Middle frontal gyrus (tissue), 1 donor: Measurements from ENCODE around the gene PPA1.
"Not testable (repeated sequence)": the region's sequence is repeated elsewhere in the genome, so short reads cannot be mapped to it uniquely, and the experiment has no call there.

ENCODE experiments used
- DNase-seq: peaks from one replicate; pipeline ENCODE4 v3.0.0-alpha.2; 2015; ENCODE audit warnings: low spot score; ENCODE audit errors: extremely low spot score

The PPA1 gene

DNA sequence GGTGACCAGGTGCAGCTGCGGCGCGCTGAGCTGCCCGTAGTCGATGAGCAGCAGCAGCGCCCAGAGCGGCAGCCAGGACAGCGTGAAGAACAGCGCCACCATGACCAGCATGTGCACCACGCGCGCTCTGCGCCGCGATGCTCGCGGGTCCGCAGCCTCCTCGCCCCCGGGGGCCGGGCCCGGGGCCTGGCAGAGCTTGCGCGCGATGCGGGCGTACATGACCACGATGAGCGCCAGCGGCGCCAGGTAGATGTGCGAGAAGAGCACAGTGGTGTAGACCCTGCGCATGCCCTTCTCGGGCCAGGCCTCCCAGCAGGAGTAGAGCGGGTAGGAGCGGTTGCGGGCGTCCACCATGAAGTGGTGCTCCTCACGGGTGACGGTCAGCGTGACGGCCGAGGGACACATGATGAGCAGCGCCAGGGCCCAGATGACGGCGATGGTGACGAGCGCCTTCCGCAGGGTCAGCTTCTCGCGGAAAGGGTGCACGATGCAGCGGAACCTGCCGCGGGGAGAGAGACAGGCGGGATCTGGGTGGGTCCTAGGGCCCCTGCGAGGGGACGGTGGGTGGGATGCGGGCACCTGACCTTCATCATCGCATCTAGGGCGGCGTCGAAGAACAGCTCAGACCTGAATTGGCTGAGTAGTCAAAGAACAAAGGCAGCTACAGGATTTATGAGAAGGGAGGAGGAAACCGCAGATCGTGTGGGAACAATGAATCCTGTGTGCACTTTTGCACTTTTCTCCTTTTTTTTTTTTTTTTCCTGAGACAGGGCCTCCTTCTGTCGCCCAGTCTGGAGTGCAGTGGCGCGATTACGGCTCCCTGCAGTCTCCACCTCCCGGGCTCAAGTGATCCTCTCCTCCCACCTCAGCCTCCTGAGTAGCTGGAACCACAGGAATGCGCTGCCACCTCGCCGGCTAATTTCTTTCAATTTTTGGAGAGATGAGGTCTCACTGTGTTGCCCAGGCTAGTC is 22.4 kb upstream of the PPA1 start:
- DNase-seq, result no peak

DNA sequence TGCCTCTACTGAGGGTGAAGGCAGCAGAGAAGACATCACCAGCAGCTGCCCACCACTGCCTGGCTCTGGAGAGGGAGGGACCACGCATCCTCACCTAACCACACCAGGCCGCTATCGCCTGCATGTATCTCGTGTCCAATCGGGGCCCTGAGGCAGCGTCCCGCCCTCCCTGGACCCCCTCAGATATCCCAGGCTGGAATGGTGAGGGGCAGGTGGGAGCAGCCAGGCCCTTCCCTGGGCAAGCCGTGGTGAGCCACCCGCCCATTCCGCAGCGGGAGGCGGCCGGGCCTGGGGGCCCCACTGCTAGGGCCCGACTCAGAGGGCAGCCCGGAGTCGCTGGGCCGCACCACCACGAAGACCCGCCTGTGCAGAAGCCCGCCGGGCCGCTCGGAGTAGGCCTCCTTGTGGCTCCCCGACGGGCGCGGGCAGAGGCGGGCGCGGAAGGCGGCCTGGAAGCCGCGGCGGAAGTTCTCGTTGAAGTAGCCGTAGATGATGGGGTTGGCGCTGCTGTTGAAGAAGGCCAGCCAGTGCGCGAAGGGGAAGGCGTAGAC is 21.6 kb upstream of the PPA1 start:
- no peak for DNase-seq

DNA sequence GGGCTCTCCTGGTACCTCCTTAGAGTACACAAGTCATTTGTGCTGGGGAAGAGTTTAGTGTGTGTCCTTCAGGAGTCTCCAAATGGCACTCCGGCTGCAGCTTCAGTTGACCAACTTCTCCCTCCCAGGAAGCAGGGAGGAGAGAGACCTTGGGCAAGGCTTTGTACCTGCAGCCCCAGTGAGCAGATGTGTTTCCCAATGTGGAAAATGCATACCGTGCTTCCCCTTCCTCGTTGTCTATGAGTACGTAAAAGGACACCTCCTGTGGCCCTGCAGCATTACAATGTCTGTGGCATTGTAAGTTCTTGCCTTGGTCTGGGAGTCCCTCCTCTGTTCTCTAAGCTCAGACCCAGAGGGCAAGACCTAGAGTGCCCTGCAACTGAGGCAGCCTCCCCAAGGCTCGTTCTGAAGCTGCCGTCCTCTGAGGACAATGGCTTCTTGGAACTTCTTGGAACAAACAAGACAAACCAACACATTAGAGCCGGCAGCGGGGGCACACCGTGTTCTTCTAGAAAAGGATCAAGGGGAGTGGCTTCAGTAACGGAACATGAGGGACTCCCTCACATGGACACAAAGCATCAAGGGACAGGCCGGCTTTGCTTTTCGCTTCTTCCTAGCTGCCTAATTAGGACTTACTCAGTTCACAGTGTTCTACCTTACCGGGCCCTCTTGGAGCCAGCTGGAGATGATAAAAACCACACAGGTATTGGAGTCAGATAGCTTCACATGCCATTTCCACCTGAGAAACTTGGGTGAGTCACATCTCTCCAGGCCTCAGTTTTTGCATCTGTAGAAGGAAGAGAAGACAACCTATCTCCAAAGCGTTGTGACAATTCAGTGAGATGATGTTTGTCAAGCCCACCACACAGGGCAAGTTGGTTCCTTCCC is 20.9 kb upstream of the PPA1 start:
- no peak for DNase-seq

DNA sequence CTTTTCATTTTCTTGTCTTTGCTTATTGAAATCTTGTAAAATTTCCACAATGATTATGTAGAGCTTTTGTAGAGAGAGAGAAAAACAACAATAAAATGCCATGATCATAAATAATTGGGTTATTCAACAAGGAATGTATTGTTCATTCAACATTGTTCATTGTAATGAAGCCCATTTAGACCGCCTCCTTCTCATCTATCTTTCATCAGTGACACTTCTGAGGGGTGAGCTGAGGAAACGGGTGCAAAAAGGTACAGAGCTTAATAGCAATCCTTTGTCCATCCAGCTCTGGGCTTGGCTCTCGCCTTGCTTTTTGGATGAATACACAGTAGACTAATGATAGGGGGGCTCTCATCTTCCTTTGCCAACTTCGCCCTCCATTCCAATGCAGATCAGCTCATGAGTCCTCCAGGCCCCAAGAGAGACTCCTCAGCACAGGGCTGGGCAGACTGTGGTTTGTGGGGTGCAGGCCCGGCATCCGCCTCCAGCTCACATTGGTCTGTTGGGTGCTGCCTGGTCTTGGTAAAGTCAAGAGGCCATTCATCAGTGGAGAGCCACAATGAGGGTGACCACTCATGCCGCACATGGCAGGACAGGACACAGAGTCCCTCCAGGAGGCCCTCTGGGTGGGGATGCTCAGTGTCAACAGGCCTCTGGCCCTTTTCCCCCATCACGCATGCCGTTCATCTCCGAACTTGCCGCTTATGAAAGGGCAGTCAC is 17.9 kb upstream of the PPA1 start:
- DNase-seq, result no peak

DNA sequence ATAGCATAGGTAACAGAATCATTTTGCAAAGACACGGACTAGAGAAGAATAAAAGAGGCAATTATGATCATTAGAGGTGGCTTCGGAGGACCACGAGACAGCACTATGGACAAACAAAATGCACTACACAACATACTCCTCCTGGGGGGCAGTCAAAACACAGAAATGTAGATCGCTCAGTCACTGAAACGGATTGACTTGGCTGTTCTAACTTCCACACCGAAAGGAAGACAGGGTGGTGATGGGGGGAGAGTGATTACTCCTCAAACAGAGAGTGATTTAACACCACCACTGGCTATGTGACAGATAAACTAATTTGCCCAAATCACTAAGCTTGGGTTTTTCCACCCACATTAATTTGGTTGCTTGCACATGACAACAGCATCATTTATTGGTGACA is 14.1 kb upstream of the PPA1 start:
- DNase-seq, result no peak

DNA sequence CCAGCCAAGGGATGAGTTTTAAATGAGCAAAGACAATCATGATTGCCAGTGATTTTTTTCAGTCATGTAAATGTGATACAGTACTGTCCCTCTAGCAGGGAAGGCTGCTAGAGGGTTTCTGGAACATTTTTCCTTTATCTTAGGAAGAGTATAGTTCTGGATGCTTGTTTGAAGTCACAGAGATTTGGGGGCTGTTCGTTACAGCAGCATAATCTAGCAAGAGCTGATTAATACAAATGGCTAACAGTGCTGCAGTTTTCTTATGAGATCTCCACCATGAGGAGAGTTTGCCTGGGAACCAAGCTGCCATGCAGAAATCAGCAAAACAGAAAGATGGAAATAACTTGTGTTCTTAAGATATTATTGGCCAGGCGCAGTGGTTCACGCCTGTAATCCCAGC is 7.9 kb upstream of the PPA1 start:
- no peak for DNase-seq

DNA sequence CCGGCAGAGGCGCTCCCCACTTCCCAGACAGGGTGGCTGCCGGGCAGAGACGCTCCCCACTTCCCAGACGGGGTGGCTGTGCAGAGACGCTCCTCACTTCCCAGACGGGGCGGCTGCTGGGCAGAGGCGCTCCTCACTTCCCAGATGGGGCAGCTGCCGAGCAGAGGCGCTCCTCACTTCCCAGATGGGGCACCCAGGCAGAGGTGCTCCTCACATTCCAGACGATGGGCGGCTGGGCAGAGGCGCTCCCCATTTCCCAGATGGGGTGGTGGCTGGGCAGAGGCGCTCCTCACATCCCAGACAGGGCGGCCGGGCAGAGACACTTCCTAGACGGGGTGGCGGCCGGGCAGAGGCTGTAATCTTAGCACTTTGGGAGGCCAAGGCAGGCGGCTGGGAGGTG is 6.8 kb upstream of the PPA1 start:
- not testable (repeated sequence) for DNase-seq

DNA sequence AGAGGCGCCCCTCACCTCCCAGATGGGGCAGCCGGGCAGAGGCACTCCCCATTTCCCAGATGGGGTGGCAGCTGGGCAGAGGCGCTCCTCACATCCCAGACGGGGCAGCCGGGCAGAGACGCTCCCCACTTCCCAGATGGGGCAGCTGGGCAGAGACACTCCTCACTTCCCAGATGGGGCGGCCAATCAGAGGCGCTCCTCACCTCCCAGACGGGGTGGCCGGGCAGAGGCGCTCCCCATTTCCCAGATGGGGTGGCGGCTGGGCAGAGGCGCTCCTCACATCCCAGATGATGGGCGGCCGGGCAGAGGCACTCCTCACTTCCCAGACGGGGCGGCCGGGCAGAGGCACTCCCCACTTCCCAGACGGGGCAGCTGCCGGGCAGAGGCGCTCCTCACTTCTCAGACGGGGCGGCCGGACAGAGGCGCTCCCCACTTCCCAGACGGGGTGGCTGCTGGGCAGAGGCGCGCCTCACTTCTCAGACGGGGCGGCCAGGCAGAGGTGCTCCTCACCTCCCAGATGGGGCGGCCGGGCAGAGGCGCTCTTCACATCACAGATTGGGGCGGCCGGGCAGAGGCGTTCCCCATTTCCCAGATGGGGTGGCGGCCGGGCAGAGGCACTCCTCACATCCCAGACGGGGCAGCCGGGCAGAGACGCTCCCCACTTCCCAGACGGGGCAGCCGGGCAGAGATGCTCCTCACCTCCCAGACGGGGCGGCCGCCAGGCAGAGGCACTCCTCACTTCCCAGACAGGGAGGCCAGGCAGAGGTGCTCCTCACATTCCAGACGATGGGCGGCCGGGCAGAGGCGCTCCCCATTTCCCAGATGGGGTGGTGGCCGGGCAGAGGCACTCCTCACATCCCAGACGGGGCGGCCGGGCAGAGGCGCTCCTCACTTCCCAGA is 6.1 kb upstream of the PPA1 start:
- not testable (repeated sequence) for DNase-seq

DNA sequence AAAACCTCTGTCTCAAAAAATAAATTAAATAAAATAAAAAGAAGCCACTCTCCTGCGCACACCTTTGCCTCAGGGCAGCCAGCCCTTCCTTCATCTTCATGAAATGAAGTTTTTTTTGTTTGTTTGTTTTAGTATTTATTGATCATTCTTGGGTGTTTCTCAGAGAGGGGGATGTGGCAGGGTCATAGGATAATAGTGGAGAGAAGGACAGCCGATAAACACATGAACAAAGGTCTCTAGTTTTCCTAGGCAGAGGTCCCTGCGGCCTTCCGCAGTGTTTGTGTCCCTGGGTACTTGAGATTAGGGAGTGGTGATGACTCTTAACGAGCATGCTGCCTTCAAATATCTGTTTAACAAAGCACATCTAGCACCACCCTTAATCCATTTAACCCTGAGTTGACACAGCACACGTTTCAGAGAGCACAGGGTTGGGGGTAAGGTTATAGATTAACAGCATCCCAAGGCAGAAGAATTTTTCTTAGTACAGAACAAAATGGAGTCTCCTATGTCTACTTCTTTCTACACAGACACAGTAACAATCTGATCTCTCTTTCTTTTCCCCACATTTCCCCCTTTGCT is 4.8 kb upstream of the PPA1 start:
- not testable (repeated sequence) for DNase-seq

DNA sequence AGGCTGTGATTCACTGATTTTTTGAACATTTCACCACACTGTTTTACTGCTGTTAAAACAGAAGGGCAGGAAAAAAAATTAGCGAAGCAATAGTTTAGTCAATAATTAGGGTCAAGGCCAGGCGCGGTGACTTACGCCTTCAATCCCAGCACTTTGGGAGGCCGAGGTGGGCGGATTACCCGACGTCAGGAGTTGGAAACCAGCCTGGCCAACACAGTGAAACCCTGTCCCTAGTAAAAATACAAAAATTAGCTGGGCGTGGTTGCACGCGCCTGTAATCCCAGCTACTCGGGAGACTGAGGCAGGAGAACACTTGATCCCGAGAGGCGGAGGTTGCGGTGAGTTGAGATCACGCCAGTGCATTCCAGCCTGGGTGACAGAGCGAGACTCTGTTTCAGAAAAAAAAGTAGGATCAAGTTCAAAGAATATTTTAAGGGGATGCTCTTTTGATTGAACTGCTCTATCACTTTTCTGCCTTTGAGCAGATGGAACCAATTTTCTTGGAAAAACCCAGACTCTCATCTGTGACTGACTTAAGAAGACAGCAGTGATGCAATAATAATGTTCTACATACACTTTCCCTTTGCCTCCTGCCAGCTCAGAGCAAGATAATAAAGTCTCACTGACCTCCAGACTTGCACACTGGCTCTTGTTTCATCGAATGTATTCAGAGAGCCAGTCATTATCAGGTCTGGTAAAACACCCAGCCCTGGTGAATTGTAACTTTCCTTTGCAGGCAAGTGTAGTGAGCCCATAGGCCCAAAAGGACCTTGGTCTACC is 1.6 kb upstream of the PPA1 start:
- no peak for DNase-seq

DNA sequence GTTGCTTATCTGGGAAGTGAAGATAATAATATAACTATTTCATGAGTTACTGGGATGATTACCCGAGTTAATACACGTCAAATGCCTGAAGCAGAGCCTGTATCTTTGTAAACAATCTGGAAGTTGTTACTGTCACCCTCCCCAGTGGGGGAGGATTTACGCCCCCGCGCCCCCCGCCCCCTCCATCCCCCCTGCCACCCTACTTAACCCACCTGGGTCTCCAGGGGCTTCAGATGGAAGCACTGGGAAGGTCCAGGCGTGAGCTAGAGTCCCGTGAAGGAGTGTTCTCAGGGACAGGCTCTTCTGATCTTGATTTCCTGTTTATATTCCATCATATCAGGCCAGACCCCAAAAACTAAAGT is 691 bp upstream of the PPA1 start:
- no peak for DNase-seq

DNA sequence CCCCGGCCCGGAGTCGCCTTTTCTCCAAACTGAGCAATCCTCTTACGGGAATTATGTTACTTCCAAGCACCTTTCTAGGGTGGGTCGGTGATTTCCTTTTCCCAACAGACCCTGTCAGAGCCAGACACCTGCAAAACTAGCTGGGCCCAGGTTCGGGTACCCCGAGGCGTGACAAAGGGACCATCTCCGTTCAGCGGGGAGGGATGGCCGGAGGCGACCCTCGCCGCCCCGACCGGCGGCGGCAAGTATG is 445 bp downstream of the PPA1 start:
- DNase-seq, result no peak

DNA sequence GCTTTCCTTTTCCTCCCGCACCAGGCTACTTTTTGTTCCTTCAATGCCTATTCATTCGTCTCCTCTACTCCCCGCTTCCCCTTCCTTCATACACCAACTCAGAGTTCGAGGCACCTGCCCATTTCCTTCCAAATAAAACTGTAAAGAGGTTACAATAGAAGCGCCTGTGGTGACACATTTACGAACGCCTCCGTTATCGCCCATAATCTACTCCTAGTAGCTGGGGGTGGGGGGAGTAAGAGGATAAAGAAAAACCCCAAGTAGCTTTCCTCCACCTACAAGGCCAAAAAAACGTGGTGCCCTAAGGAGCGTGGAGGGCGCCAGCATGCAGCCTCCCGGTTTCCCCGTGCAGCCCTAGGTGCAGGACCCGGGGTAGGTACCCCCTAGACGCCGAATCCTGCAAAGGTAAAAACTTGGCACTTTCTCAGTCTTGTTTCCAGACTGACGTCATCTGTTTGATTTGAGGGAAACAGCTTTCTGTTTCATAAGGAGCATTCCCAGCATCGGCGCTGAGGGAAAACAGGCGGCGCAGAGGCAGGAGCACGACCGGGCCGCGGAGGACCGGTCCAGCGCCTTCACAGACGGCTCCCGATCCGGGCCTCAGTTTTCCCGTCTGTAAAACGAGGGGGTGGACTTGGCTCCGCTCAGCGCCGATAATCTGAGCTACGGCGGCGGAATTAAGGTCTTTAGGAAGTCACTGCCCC is 922 bp downstream of the PPA1 start:
- DNase-seq, result no peak

DNA sequence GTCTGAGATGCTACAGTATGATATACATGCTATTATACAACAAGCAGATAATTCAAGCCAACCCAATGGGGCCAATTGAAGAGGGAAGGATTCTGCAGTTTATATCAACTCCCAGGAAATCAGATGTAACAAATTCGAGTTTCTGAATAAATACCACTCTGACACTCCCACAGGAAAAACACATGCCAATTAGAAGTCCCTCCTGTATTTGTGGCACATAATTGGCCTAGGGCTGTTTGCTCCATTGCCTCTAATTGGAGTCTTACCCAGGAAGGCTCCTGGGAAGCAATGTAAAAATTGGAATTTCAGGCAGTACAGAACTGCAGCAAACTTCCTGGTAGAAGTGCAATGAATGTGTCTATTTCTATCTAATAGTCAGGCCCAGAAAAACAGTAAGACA is 4.7 kb downstream of the PPA1 start:
- no peak for DNase-seq

DNA sequence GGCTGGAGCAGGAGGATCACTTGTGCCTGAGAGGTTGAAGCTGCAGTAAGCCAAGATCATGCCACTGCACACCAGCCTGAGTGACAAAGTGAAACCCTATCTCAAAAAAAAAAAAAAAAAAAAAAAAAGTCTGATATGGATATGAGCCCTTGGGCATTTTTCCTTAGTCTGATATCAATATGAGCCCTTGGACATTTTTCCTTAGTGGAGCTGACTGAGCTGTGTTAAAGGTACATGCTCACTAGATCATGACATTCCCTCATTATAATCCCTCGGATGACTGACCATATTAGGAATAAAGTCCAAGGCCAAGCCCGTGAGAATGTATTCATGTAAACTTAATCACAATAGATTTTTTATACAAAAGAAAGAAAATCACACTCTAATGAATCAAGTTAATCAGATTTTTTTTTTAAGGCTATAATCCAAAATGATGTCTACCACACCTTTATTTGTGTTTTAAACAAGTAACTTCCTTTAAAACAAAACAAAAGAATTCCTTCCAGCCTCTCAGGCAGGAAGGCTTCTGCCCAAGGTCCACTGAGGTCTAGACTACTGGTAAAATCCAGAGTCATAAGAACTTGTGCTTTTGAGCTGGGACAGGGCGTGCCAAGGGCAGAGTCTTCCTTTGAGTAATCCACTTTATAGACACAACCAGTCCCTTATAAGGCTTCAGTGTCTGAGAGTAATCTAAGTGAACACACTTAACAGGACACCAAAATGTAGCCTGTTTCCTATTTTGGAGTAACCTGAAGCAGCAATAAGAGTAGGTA is 5.5 kb downstream of the PPA1 start:
- no peak for DNase-seq

DNA sequence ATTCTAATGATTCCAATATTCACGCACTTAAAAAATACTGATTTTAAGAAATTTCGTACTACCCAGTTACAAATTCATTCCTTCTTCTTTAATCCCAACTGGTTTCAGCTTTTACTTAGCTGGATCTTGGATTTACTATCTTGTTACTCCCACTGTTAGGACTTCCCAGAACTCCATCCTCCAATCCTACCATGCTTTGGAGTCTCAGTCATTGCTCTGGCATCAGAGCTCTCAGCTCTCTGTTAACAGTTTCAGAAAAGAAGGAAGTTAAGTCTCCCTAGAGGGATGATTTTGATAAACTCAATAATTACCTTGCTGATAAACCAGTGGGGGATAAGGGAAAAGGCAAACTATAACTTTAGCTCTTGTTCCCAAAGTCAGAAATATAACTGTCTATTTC is 9.5 kb downstream of the PPA1 start:
- no peak for DNase-seq

DNA sequence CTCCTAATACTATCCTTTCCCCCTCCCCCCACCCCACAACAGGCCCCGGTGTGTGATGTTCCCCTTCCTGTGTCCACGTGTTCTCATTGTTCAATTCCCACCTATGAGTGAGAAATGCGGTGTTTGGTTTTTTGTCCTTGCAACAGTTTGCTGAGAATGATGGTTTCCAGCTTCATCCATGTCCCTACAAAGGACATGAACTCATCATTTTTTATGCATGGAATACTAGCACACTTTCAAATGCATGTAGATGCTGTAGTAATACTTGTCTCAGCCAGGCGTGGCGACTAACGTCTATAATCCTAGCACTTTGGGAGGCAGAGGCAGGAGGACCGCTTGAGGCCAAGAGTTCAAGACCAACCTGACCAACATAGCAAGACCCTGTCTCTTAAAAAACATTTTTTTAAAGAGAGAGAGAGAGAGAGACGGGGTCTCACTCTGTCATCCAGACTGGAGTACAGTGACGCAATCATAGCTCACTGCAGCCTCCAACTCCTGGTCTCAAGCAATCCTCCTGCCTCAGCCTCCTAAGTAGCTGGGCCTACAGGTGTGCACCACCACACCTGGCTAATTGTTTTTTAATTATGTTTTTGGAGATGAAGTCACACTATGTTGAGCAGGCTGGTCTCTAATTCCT is 10.3 kb downstream of the PPA1 start:
- not testable (repeated sequence) for DNase-seq

DNA sequence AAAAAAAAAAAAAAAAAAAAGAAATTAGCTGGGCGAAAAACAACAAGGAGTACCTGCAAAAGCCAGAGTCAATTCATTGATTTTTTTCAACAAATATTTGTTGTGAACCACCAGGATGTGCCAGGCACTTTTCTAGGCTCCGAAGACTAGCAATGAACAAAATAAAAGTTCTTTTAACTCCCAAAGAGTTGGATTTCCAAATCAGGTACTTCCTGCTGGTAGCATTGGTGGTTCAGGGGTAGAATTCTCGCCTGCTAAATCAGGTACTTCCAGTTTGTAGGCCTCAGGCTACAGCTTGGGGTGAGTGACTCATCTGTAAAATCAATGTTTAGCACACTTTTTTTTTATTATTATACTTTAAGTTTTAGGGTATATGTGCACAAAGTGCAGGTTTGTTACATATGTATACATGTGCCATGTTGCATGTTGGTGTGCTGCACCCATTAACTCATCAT is 10.9 kb downstream of the PPA1 start:
- no peak for DNase-seq
